ENCODE data around the gene FAHD2B.
"Not testable (repeated sequence)": the region's sequence is repeated elsewhere in the genome, so short reads cannot be mapped to it uniquely, and the experiment has no call there.

FAHD2B gene, protein sequence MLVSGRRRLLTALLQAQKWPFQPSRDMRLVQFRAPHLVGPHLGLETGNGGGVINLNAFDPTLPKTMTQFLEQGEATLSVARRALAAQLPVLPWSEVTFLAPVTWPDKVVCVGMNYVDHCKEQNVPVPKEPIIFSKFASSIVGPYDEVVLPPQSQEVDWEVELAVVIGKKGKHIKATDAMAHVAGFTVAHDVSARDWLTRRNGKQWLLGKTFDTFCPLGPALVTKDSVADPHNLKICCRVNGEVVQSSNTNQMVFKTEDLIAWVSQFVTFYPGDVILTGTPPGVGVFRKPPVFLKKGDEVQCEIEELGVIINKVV

GRCh38 chr2:97094772-97095611 lies at the start of gene FAHD2B:
Gene FAHD2B, minus strand, starts transcription at chr2:97094882. Its CDS starts 3,176 bp downstream, at chr2:97091706.
- peak; percentile 79 for DNase-seq (ENCODE audit: low read depth)

DNA sequence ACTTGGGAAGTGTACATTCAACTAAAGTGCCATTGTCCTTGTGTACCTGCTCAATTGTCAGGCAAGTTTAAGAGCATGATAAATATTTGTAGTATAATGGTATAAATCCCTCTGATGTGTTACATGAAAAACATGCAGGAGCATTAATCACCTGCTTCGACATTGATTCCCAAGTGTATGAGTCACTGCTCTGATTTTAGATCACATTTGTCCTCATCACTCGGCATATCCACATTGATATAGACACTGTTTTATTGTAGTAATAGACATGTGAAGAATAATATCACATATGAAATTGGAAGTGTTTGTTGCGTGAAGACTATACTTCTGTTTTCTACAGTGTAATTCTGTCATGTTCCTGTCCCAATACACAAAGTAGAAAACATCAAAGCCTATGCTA lies 49.3 kb upstream of the FAHD2B start:
- not testable (repeated sequence) for DNase-seq (ENCODE audit: low read depth)

DNA sequence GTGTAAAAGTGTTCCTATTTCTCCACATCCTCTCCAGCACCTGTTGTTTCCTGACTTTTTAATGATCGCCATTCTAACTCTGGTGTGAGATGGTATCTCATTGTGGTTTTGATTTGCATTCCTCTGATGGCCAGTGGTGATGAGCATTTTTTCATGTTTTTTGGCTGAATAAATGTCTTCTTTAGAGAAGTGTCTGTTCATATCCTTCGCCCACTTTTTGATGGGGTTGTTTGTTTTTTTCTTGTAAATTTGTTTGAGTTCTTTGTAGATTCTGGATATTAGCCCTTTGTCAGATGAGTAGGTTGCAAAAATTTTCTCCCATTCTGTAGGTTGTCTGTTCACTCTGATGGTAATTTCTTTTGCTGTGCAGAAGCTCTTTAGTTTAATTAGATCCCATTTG lies 34.4 kb upstream of the FAHD2B start:
- not testable (repeated sequence) for DNase-seq (ENCODE audit: low read depth)

DNA sequence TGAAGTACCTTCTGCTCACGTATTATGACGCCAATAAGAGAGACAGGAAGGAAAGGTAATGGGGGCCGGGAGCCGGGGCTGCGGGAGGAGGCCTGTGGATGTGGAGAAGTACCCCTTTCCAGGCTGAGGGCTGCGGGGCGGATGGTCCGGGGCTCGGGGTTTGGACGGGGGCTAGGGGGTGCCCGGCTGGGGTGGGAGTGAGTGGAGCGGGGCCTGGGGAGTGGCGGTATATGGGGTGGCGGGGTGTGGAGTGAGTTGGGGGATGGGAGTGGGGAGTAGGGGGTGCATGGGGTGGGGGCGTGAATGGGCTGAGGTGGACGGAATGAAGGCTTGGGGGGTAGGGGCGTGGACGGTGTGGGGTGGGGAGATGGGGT lies 19.2 kb upstream of the FAHD2B start:
- not testable (repeated sequence) for DNase-seq (ENCODE audit: low read depth)

- DNase-seq (ENCODE audit: low read depth), result peak; percentile 70
Observed at GRCh38 chr2:97113050-97113881, 18.6 kb upstream of the FAHD2B start, which contains the start of gene ANKRD36. Gene ANKRD36, plus strand, starts transcription at chr2:97113153. Its CDS starts 587 bp downstream, at chr2:97113740.

DNA sequence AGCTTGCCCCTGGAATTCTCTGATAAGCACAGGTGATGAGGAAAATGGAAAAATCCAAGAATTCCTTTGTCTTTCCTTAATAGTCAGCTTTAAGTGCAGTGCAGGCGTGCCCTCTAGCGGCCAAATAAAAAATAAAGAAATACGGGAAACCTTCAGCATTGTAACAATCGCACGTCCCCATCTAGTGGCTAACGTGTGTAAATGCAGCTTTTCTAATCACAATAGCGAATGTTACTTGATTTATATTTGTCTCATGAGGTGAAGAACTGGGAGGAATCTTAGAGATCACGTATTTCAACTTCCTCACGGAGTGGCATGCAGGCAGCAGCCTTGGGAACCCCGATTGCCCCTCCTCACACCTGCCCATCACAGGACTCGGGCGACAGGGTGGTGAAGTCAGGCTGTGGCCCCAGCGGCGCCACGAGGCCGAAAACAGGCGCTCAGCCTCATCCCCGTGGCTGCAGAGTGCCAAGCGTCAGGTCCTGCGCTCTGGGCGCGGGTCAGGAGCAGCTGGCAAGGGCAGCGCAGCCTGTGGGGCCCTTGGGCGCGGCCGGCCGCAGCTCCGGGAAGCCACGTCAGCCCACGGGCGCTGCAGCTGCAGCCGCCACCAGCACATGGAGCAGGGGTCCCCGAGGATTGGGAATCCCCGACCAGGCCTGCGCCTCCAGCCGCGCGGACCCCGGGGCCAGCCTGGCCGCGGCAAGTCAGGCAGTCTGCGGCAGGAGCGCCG lies 17.8 kb upstream of the FAHD2B start:
- peak; percentile 30 for DNase-seq (ENCODE audit: low read depth)

- DNase-seq (ENCODE audit: low read depth), result not testable (repeated sequence)
Observed at GRCh38 chr2:97111246-97111645, 16.6 kb upstream of the FAHD2B start.

- DNase-seq (ENCODE audit: low read depth), result not testable (repeated sequence)
Observed at GRCh38 chr2:97106878-97107277, 12.2 kb upstream of the FAHD2B start.

DNA sequence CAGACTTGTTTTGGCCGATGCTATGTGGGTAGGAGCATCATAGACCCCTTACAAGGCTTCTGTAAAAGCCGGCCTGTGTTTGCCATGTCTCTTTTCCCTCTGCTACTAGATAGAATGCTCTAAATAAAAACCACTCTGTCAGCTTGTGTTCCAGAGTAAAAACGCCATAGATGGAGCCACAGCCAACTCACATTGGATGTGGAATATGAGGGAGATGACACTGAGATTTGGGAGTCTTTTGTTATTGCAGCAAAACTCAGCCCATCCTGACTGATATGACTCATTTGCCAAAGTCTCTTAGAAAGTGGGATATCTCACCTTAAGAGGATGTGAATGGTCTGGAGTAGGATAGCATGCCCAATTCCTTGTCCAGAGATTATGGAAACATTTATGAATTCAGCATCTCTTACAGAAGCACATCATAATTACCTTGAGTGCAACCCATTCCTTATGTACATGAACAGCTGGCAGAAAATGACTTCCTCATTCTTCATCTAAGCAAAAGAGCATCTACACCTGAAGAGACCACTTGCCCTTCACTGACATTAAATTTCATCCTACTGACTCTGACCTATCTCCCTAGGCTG lies 4.2 kb upstream of the FAHD2B start:
- not testable (repeated sequence) for DNase-seq (ENCODE audit: low read depth)

DNA sequence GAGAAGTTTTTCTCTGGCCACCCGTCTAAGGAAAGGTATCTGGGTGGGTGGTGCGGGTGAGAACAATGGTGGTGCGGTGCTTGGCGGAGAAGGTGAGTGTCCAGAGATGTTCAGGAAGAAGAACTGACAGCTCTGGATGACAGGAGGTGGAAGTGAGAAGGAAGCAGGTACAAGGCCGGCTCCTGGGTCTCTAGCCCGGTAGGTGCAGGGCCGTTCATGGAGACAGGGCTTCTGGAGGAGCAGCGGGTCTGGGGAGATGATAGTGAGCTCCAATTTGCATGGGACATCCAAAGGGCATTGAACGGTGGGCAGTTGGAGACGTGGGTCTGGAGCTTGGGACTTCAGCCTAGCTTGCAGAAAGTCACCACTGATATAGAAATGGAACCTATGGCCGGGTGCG lies 979 bp upstream of the FAHD2B start:
- no peak for DNase-seq (ENCODE audit: low read depth)

- DNase-seq (ENCODE audit: low read depth), result not testable (repeated sequence)
Observed at GRCh38 chr2:97093983-97094771, 505 bp downstream of the FAHD2B start.

DNA sequence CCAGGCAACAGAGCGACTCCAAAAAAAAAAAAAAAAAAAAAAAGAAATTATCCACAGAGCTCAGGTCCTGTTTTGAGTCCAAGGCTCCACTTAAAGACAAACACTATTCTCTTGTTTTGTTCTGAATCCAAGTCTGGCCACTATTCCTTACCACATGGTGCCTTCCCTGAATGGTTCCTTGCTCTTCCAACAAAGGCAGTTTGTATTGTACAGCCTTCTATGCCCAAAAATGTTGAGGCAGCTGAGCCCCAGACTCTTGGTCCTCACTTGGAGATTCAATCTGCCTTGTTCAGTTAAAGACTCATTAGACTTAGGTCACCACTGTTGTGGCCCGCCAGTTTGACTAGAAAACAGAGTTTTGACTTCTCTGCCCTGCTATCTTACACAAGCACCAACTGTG lies 1.7 kb downstream of the FAHD2B start:
- DNase-seq (ENCODE audit: low read depth), result not testable (repeated sequence)

GRCh38 chr2:97088706-97089105 lies 6.0 kb downstream of the FAHD2B start:
- not testable (repeated sequence) for DNase-seq (ENCODE audit: low read depth)

GRCh38 chr2:97085093-97085492 lies 9.6 kb downstream of the FAHD2B start:
- DNase-seq (ENCODE audit: low read depth), result not testable (repeated sequence)

GRCh38 chr2:97083516-97083915 lies 11.2 kb downstream of the FAHD2B start:
- not testable (repeated sequence) for DNase-seq (ENCODE audit: low read depth)

DNA sequence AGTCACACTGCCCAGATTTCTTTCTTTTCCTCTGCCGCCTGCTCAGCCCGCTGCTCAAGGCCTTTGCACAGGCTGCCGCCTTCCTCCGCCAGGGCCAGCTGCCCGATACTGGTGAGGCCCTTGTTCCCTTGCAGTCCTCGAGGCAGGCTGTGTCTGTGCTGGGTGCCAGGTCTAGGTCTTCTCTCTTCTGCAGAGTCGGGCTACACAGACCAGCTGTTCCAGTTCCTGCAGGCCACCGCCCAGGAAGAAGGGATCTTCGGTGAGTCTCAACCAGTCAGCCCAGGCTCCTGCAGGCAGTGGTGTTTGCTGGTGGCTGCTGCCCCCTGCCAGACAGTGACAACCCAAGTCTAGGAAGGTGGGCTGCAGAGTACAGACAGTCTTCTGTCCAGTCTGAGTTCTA lies 12.5 kb downstream of the FAHD2B start:
- DNase-seq (ENCODE audit: low read depth), result not testable (repeated sequence)

- DNase-seq (ENCODE audit: low read depth), result not testable (repeated sequence)
Observed at GRCh38 chr2:97080855-97081254, 13.8 kb downstream of the FAHD2B start.

DNA sequence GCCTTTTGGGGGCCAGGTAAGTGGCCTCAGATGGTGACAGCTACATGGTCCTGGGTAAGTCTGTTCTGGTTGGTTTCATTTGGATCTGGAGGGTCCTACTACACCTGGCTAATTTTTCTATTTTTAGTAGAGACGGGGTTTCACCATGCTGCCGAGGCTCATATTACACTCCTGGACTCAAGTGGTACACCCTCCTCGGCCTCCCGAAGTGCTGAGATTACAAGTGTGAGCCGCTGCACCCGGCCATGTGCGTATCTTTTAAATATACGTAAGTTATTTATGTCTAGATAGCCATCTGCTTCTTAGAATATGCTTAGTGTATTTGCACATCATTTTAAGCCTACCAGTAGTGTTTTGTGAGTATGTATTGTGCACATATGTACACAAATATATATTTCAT lies 17.5 kb downstream of the FAHD2B start:
- DNase-seq (ENCODE audit: low read depth), result not testable (repeated sequence)

DNA sequence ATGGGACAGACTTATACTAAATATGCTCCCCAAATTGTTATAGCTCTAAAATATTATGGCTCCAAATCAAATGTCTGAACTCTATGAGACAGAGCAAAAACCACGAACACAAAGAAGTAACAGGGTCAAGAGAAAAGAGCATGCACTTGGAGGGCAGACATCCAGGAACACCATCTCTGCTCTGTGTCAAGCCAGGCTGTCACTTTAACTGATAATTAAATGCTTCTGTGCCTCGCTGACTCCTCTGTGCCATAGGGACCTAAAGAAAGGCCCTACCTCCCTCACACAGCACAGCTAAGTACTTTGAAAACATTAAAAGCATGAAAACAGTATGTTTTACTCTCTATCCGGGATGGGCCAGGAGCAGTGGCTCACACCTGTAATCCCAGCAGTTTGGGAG lies 23.8 kb downstream of the FAHD2B start:
- not testable (repeated sequence) for DNase-seq (ENCODE audit: low read depth)

GRCh38 chr2:97068722-97069121 lies 26.0 kb downstream of the FAHD2B start:
- not testable (repeated sequence) for DNase-seq (ENCODE audit: low read depth)

Data from T-helper 22 cell (primary cell).